Sigmoid colon (tissue), 7 donors: ENCODE results near the gene MRTFA. TPM values are rescaled to one million over a fixed set of nuclear protein-coding genes. Genes with fewer than 3 reads are reported as not detected.

Source experiments
- DNase-seq: peaks from one replicate; pipeline ENCODE4 v3.0.0-alpha.2; 2019
- H3K27ac ChIP-seq, 4 donors: fragments of 200-600 bp; sonication (generic); one replicate each; pipeline ENCODE4 v1.5.1; 2016 to 2019; ENCODE audit warnings: mild to moderate bottlenecking in 1 of 4
- H3K27me3 ChIP-seq, 3 donors: fragments of 200-600 bp; sonication (generic); one replicate each; pipeline ENCODE4 v1.5.1; 2019; ENCODE audit warnings: mild to moderate bottlenecking in 1 of 3
- H3K36me3 ChIP-seq, 4 donors: fragments of 200-600 bp; sonication (generic); one replicate each; pipeline ENCODE4 v1.5.1; 2016 to 2019
- H3K4me1 ChIP-seq, 4 donors: fragments of 200-600 bp; sonication (generic); one replicate each; pipeline ENCODE4 v1.5.1; 2017 to 2019
- H3K4me3 ChIP-seq, 4 donors: fragments of 200-600 bp; sonication (generic); one replicate each; pipeline ENCODE4 v1.5.1; 2017 to 2019; ENCODE audit warnings: mild to moderate bottlenecking in 2 of 4, moderate library complexity in 1 of 4
- H3K9me3 ChIP-seq, 4 donors: fragments of 200-600 bp in 3 of 4; sonication (generic) in 3 of 4; one replicate each; pipeline versions ENCODE4 v1.5.1 to v1.6.1; 2013 to 2019
- CTCF ChIP-seq, 4 experiments: fragments of 450-650 bp in 3 of 4; fragments of 200-600 bp in 1 of 4; IDR thresholded peaks; one replicate each; pipeline ENCODE4 v1.5.1; 2016 to 2019; ENCODE audit warnings: antibody characterized with exemption in 4 of 4, mild to moderate bottlenecking in 3 of 4, moderate library complexity in 2 of 4
- EP300 ChIP-seq, 4 donors: sonication (generic); formaldehyde crosslinking; IDR thresholded peaks; one replicate each; pipeline ENCODE4 v1.6.1; 2017; ENCODE audit warnings: antibody characterized with exemption in 4 of 4
- POLR2A ChIP-seq, 2 donors: fragments of 450-650 bp; IDR thresholded peaks; one replicate each; pipeline ENCODE4 v1.6.1; 2016; ENCODE audit warnings: antibody characterized with exemption in 2 of 2, mild to moderate bottlenecking in 2 of 2, moderate library complexity in 2 of 2
- POLR2AphosphoS5 ChIP-seq, 4 donors: sonication (generic); formaldehyde crosslinking; IDR thresholded peaks; one replicate each; pipeline ENCODE4 v1.6.1; 2017; ENCODE audit warnings: antibody characterized with exemption in 4 of 4
- WGBS, 2 donors: extraction: QIAGEN DNeasy Blood & Tissue Kit; methylation state at CpG; one replicate each; pipeline ENCODE4 v1.1.7; 2013; 5-methylcytosine and 5-hydroxymethylcytosine counted together
- intact Hi-C: fragments of 100-400 bp; cut with DNase I; formaldehyde crosslinking; loops from one replicate; pipeline ENCODE4 v1.15.1; 2023
- polyA plus RNA-seq, 3 donors: library from polyadenylated mRNA; stranded (reverse); fragments of 200-250 nt; gene quantifications; one replicate each; pipeline ENCODE4 v1.2.3, GENCODE V29; 2013
- total RNA-seq, 4 donors: library from RNA; depleted of rRNA; stranded (reverse); fragments of >200 nt; gene quantifications; one replicate each; pipeline ENCODE4 v1.1.0, GENCODE V29; 2016
- donor health status: healthy with polysubstance abuse.
- donor health status: Bipolar disorder and iron deficiency.
- donor health status: healthy.

The MRTFA gene
- total and polyA plus RNA-seq, 7 donors: 10.8 to 104 (median 29.2) TPM

GRCh38 chr22:40430991-40431390 is 205.5 kb downstream of the MRTFA start:
- Histone ChIP-seq H3K36me3 (peaks cover 9 to 60% (median 22%) of the 10 kb centered on the region in 4 donors), H3K27me3 (no peaks in the 10 kb centered on the region), H3K4me1 (peaks cover 0 to 12% (median 5%) of the 10 kb centered on the region in 4 donors), H3K9me3 (no peaks in the 10 kb centered on the region), H3K27ac (no peak overlapping the region), H3K4me3 (no peak overlapping the region)
- intact Hi-C loops: no loop called here
- WGBS, 2 donors: 90 to 96% methylated on average over 4 of the region's 4 CpGs
- no peak for DNase-seq
- TF ChIP-seq POLR2A (IDR thresholded peaks at IDR 0.05) (no peak), POLR2AphosphoS5 (IDR thresholded peaks at IDR 0.05) (no peak), EP300 (IDR thresholded peaks at IDR 0.05) (no peak), CTCF (IDR thresholded peaks at IDR 0.05) (no peak)

DNA sequence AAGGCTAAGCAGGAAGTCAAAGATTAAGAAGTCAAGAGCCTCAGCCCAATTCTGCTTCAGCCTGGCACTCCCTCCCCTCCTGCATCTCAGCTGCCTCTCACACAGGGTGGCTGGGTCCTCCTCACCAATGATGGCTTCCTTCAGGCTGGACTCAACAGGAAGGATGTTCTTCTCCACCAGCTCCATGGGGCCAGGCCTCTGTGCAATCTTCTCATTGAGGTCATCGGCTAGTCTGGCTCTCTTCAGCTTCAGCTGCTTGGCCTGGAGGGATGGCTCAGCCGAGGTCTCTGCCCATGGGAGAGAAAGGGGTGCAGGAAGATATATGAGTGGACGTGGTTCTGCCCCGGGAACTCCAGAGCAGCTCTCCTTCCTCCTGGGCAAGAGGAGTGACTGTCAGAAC is 207.0 kb downstream of the MRTFA start:
- H3K4me3 ChIP-seq: no peak overlapping the region
- H3K36me3 ChIP-seq: peaks cover 9 to 70% (median 26%) of the 10 kb centered on the region in 4 donors
- H3K27me3 ChIP-seq: no peaks in the 10 kb centered on the region
- H3K27ac ChIP-seq: no peak overlapping the region
- intact Hi-C loops: no loop called here
- H3K9me3 ChIP-seq: no peaks in the 10 kb centered on the region
- 93 to 94% methylated on average over 4 of the region's 4 CpGs for WGBS, 2 donors
- no peak for DNase-seq
- no peak for TF ChIP-seq EP300 (IDR thresholded peaks at IDR 0.05)
- no peak for TF ChIP-seq CTCF (IDR thresholded peaks at IDR 0.05)
- TF ChIP-seq POLR2AphosphoS5 (IDR thresholded peaks at IDR 0.05): no peak
- TF ChIP-seq POLR2A (IDR thresholded peaks at IDR 0.05): no peak
- H3K4me1 ChIP-seq: peaks cover 0 to 6% (median 0%) of the 10 kb centered on the region in 4 donors

GRCh38 chr22:40428796-40429195 is 207.7 kb downstream of the MRTFA start:
- peaks cover 0 to 6% (median 0%) of the 10 kb centered on the region in 4 donors for H3K4me1 ChIP-seq
- H3K9me3 ChIP-seq: no peaks in the 10 kb centered on the region
- H3K4me3 ChIP-seq: no peak overlapping the region
- intact Hi-C loops: no loop called here
- peaks cover 14 to 71% (median 32%) of the 10 kb centered on the region in 4 donors for H3K36me3 ChIP-seq
- TF ChIP-seq CTCF (IDR thresholded peaks at IDR 0.05) (no peak), POLR2A (IDR thresholded peaks at IDR 0.05) (no peak), POLR2AphosphoS5 (IDR thresholded peaks at IDR 0.05) (no peak), EP300 (IDR thresholded peaks at IDR 0.05) (no peak)
- H3K27me3 ChIP-seq: no peaks in the 10 kb centered on the region
- 95 to 97% methylated on average over 4 of the region's 4 CpGs for WGBS, 2 donors
- no peak overlapping the region for H3K27ac ChIP-seq
- DNase-seq: no peak

DNA sequence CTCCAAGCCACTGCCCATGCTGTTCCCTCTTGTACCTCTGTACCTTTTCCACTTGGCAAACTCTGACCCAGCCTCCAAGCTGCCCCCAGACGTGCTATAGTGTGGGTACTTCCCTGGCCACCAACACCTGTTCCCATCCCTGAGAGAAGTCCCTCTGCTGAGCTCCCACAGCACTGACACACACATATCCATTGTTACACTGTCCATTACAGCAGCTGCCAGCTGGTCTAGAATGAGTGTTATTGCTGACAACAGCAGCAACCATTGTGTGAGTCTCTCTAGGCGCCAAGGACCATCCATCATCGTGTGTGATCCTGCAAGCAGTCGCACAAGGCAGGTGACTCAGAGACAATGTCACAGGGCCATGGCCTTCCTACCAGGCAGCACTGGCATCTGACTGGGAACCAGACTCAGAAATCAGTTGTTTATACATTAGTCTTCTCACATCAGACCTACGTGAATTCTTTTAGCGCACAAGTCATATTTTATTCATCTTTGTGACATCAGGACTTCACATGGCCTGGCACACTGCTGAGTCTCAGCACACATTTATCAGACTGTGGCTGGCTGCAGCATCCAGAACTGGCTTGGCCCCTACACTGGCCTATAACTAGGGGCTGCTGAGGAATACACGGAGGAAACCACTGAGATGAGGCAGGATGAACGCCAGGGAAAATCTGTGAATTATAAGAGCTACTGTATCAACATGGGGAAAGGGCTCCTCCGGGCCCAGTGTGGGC is 209.8 kb downstream of the MRTFA start:
- TF ChIP-seq POLR2AphosphoS5 (IDR thresholded peaks at IDR 0.05): no peak
- no peak for TF ChIP-seq POLR2A (IDR thresholded peaks at IDR 0.05)
- TF ChIP-seq CTCF (IDR thresholded peaks at IDR 0.05): no peak
- TF ChIP-seq EP300 (IDR thresholded peaks at IDR 0.05): no peak
- H3K4me1 ChIP-seq: peaks cover 0 to 6% (median 0%) of the 10 kb centered on the region in 4 donors
- no peak overlapping the region for H3K27ac ChIP-seq
- intact Hi-C loops: no loop called here
- H3K36me3 ChIP-seq: peaks cover 22 to 91% (median 42%) of the 10 kb centered on the region in 4 donors
- H3K4me3 ChIP-seq: no peak overlapping the region
- 90 to 92% methylated on average over 9 of the region's 9 CpGs for WGBS, 2 donors
- peak; percentile 64 for DNase-seq
- H3K27me3 ChIP-seq: no peaks in the 10 kb centered on the region
- no peaks in the 10 kb centered on the region for H3K9me3 ChIP-seq
